HCT116 (cell line): ENCODE measurements around the gene PRPS1.

Source experiments
- CBX3 ChIP-seq: IDR thresholded peaks from 2 replicates; pipeline ENCODE4 v1.6.1; 2012; ENCODE audit warnings: low read depth
- CTCF ChIP-seq, 3 experiments: fragments of 200-600 bp in 1 of 3; sonication (generic) in 1 of 3; IDR thresholded peaks in 2 of 3; conservative IDR thresholded peaks in 1 of 3; 2 replicates each; pipeline ENCODE4 v1.5.1; 2012 to 2017; ENCODE audit warnings: low read depth in 2 of 3, low read length in 2 of 3, antibody characterized with exemption in 1 of 3, borderline replicate concordance in 1 of 3, control low read depth in 1 of 3, mild to moderate bottlenecking in 1 of 3, mixed read lengths in 1 of 3, mixed run types in 1 of 3, moderate library complexity in 1 of 3; ENCODE audit not compliant: insufficient read depth in 1 of 3
- RAD21 ChIP-seq: IDR thresholded peaks from 2 replicates; pipeline ENCODE4 v1.6.1; 2012; ENCODE audit warnings: low read depth, mild to moderate bottlenecking

- no peak for TF ChIP-seq CTCF (IDR thresholded peaks at IDR 0.05 in 2 of 3, conservative IDR thresholded peaks at IDR 0.05 in 1 of 3; ENCODE audit: borderline replicate concordance in 1 of 3, insufficient read depth in 1 of 3, low read depth in 2 of 3, low read length in 2 of 3)
- TF ChIP-seq CBX3, result no peak
- TF ChIP-seq RAD21, result no peak
These were observed 38.6 kb downstream of the PRPS1 start for GRCh38 chrX:107666931-107667330.
